KMS-11 (cell line): ENCODE results near the gene TREM2.
"Not testable (repeated sequence)": the region's sequence is repeated elsewhere in the genome, so short reads cannot be mapped to it uniquely, and the experiment has no call there.

Experiments used
- H2AFZ ChIP-seq: fragments of 200-600 bp; sonication (generic); 2 replicates; pipeline ENCODE4 v1.6.1; 2016; ENCODE audit warnings: antibody characterized with exemption, mixed run types, low read depth
- H3K27ac ChIP-seq: fragments of 200-600 bp; sonication (generic); 2 replicates; pipeline ENCODE4 v1.6.1; 2016; ENCODE audit warnings: mild to moderate bottlenecking, mixed run types
- H3K27me3 ChIP-seq: fragments of 200-600 bp; sonication (generic); 2 replicates; pipeline ENCODE4 v1.6.1; 2017; ENCODE audit warnings: mild to moderate bottlenecking, low read depth, mixed run types, moderate library complexity; ENCODE audit not compliant: insufficient read depth
- H3K36me3 ChIP-seq: fragments of 200-600 bp; sonication (generic); 2 replicates; pipeline ENCODE4 v1.6.1; 2017; ENCODE audit warnings: mild to moderate bottlenecking, mixed run types; ENCODE audit not compliant: insufficient read depth
- H3K4me1 ChIP-seq: fragments of 200-600 bp; sonication (generic); 2 replicates; pipeline ENCODE4 v1.6.1; 2016; ENCODE audit warnings: mild to moderate bottlenecking, low read depth, mixed run types; ENCODE audit not compliant: poor library complexity, severe bottlenecking
- H3K4me2 ChIP-seq: fragments of 200-600 bp; sonication (generic); 2 replicates; pipeline ENCODE4 v1.7.0; 2016; ENCODE audit warnings: mild to moderate bottlenecking, mixed run types
- H3K4me3 ChIP-seq: fragments of 200-600 bp; sonication (generic); IDR thresholded peaks from 2 replicates; pipeline ENCODE4 v1.6.1; 2017; ENCODE audit warnings: low read depth, low read length, mixed read lengths; ENCODE audit not compliant: insufficient read depth
- H3K79me2 ChIP-seq: fragments of 200-600 bp; sonication (generic); 2 replicates; pipeline ENCODE4 v1.6.1; 2016; ENCODE audit warnings: low read depth, mixed run types; ENCODE audit not compliant: insufficient read depth
- H3K9ac ChIP-seq: fragments of 200-600 bp; sonication (generic); 2 replicates; pipeline ENCODE4 v1.6.1; 2016; ENCODE audit warnings: mild to moderate bottlenecking, mixed run types
- H4K20me1 ChIP-seq: fragments of 200-600 bp; sonication (generic); 2 replicates; pipeline ENCODE4 v1.6.1; 2016; ENCODE audit warnings: mild to moderate bottlenecking, mixed run types; ENCODE audit not compliant: insufficient read depth
- TF ChIP-seq, protein P1 (sequence below): fragments of 200-600 bp; sonication (generic); conservative IDR thresholded peaks from 2 replicates; pipeline ENCODE4 v1.6.1; 2017; ENCODE audit warnings: low read depth, mild to moderate bottlenecking, antibody characterized with exemption, low read length, moderate library complexity, mixed read lengths

Gene TREM2

DNA sequence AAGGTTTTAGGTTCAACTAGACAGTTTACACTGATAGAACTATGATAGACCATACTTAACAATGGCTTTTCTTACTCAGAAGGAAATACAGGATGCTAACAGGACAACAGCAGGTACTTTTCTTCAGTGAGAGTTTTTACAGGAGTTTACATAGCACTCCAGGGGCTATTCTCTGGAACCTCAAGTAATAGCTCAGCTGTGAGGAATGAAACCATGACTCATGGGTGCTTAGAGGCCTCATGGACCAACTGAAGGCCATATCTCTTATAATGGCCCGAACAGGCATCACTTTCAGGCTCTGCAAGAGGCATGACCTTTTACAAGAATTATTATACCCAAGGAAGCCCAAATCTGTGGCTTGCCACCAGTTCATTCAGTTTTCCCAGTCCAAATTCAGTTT is 40.5 kb downstream of the TREM2 start:
- Histone ChIP-seq H4K20me1 (no peaks in the 10 kb centered on the region), H3K4me2 (no peak overlapping the region), H2AFZ (no peak overlapping the region), H3K79me2 (no peaks in the 10 kb centered on the region), H3K27me3 (no peaks in the 10 kb centered on the region), H3K9ac (no peak overlapping the region), H3K4me3 (no peak overlapping the region), H3K27ac (no peak overlapping the region), H3K36me3 (no peaks in the 10 kb centered on the region), H3K4me1 (no peaks in the 10 kb centered on the region)
- TF ChIP-seq, protein P1, sequence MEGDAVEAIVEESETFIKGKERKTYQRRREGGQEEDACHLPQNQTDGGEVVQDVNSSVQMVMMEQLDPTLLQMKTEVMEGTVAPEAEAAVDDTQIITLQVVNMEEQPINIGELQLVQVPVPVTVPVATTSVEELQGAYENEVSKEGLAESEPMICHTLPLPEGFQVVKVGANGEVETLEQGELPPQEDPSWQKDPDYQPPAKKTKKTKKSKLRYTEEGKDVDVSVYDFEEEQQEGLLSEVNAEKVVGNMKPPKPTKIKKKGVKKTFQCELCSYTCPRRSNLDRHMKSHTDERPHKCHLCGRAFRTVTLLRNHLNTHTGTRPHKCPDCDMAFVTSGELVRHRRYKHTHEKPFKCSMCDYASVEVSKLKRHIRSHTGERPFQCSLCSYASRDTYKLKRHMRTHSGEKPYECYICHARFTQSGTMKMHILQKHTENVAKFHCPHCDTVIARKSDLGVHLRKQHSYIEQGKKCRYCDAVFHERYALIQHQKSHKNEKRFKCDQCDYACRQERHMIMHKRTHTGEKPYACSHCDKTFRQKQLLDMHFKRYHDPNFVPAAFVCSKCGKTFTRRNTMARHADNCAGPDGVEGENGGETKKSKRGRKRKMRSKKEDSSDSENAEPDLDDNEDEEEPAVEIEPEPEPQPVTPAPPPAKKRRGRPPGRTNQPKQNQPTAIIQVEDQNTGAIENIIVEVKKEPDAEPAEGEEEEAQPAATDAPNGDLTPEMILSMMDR, result no peak

DNA sequence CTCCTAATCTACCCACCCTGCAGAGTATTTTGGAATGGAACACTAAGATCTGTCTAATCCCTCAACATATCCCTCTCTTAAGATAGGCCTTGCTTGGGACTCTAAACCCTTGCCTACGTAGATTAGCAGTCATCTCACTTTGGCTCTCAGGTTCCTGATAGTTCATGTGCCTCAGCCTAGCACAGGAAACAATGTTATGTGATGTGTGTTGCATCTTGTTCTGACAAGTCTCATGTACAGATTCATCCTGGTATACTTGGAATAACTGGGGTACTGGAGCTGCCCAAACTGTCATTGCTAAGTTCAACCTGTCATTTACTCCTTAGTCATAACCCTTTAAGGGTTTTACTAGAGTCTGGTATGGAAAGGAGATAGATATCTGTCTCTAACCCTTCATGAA is 42.9 kb downstream of the TREM2 start:
- Histone ChIP-seq H3K4me1 (no peaks in the 10 kb centered on the region), H3K4me2 (no peak overlapping the region), H3K9ac (no peak overlapping the region), H3K27me3 (no peaks in the 10 kb centered on the region), H3K36me3 (no peaks in the 10 kb centered on the region), H4K20me1 (no peaks in the 10 kb centered on the region), H3K79me2 (no peaks in the 10 kb centered on the region), H3K27ac (no peak overlapping the region), H3K4me3 (no peak overlapping the region), H2AFZ (no peak overlapping the region)
- TF ChIP-seq, protein P1, result no peak

DNA sequence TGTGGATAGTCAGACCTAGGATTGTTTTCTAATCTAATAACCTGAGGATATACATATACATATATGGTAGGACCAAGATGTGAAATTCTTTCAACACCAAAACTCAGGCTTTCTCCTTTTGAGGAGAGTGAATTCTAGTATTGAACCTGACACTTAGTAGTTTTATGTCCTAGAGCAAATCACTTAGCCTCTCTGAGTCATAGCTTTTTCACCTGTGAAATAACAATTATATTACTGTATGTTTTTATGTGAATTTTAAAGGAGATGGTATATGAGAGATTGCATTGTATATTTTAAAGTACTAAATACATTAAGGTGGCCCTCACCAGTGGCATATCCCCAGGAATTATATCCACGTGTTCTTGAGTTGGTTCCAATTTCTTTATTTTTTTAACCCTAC is 43.4 kb downstream of the TREM2 start:
- Histone ChIP-seq H3K79me2 (no peaks in the 10 kb centered on the region), H3K4me2 (no peak overlapping the region), H3K4me3 (no peak overlapping the region), H3K27me3 (no peaks in the 10 kb centered on the region), H4K20me1 (no peaks in the 10 kb centered on the region), H2AFZ (no peak overlapping the region), H3K36me3 (no peaks in the 10 kb centered on the region), H3K9ac (no peak overlapping the region), H3K4me1 (no peaks in the 10 kb centered on the region), H3K27ac (no peak overlapping the region)
- TF ChIP-seq, protein P1, result no peak

DNA sequence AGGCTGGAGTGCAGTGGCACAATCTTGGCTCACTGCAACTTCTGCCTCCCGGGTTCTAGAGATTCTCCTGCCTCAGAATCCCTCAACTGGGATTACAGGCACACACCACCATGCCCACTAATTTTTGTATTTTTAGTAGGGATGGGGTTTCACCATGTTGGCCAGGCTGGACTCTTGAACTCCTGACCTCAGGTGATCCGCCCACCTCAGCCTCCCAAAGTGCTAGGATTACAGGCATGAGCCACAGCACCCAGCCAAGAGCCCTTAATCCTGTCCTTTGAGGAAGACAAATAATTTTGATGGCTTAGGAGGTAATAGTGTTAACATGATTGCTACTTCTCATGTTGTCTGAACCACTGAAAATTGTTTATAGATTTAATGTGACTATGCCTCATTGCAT is 47.9 kb downstream of the TREM2 start:
- H3K4me1 ChIP-seq, H4K20me1 ChIP-seq, H3K4me3 ChIP-seq, H3K27ac ChIP-seq, H3K36me3 ChIP-seq, H2AFZ ChIP-seq, H3K4me2 ChIP-seq, H3K9ac ChIP-seq, H3K27me3 ChIP-seq, H3K79me2 ChIP-seq: not testable (repeated sequence)

DNA sequence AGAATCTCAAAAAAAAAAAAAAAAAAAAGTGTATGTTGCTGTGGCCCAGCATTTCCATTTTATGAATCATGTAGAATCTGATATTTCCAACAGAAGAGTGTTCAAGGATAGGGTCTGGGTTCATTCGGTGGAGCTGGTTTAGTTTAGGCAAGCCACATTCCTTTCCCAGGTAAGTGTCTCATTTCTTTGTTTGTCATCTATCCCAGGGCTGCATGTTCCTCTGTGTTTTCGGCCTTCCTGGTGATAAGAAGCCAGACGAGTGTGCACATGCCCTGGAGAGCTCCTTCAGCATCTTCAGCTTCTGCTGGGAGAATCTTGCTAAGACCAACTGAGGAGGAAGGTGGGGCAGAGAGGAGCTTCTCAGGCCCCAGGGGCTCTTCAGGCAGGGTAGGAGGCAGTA is 51.9 kb downstream of the TREM2 start:
- Histone ChIP-seq H2AFZ (no peak overlapping the region), H3K27ac (no peak overlapping the region), H3K4me1 (no peaks in the 10 kb centered on the region), H3K9ac (no peak overlapping the region), H4K20me1 (no peaks in the 10 kb centered on the region), H3K4me2 (no peak overlapping the region), H3K79me2 (no peaks in the 10 kb centered on the region), H3K4me3 (no peak overlapping the region), H3K36me3 (no peaks in the 10 kb centered on the region), H3K27me3 (no peaks in the 10 kb centered on the region)
- TF ChIP-seq, protein P1, result no peak
